Activated CD8-positive, alpha-beta memory T cell treated with anti-CD3 and anti-CD28 coated beads for 24 hours (primary cell): Measurements from ENCODE around the gene ALK.
"Not testable (repeated sequence)": the region's sequence is repeated elsewhere in the genome, so short reads cannot be mapped to it uniquely, and the experiment has no call there.

Source experiments
- DNase-seq: peaks from one replicate; pipeline ENCODE4 v3.0.0-alpha.2; 2020

Gene ALK

GRCh38 chr2:29753671-29754444 is 167.5 kb downstream of the ALK start:
- no peak for DNase-seq

GRCh38 chr2:29751390-29751789 is 170.0 kb downstream of the ALK start:
- no peak for DNase-seq

DNA sequence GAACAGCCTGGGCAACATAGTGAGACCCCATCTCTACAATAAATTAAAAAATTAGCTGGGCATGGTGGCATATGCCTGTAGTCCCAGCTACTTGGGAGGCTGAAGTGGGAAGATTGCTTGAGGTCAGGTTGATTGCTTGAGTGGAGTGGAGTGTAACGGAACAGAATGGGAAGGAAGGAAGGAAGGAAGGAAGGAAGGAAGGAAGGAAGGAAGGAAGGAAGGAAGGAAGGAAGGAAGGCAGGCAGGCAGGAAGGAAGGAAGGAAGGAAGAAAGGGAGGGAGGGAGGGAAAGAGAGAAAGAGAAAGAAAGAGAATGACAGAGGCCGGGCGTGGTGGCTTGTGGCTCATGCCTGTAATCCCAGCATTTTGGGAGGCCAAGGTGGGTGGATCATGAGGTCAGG is 170.9 kb downstream of the ALK start:
- not testable (repeated sequence) for DNase-seq

DNA sequence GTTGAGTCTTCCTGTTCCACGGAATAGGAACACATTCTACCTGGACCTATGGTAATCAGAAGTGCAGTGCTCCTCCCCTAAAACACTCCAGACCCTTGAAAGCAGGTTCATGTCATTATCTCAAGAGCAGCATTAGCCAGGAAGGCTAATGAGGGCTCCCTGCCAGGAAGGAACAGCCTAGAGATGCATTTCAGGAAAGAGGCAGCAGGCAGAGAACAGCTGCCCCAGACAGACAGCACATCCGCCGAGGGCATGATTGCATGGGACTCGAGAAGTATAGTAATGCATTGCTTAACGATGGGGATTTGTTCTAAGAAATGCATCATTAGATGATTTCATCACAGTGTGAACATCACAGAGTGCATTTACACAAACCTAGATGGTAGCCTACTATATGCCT is 171.5 kb downstream of the ALK start:
- no peak for DNase-seq

DNA sequence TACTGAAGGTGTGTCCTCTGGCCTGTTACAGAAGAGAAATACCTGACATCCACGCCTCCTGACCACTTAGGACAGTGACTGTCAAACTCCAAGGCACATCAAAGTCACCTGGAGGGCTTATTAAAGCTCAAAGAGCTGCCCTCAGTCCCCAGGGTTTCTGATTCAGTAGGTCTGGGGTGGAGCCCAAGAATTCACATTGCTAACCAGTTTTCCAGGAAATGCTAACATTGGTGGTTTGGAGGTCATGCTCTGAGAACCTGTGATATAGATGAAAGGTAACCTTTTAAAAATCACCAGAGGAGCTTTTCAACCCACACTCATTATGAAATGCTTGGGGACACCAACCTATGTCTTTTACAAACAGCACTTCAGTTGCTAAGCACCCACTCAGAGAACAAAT is 172.3 kb downstream of the ALK start:
- no peak for DNase-seq

GRCh38 chr2:29747786-29748470 is 173.5 kb downstream of the ALK start:
- no peak for DNase-seq

GRCh38 chr2:29744976-29745375 is 176.4 kb downstream of the ALK start:
- DNase-seq: no peak

DNA sequence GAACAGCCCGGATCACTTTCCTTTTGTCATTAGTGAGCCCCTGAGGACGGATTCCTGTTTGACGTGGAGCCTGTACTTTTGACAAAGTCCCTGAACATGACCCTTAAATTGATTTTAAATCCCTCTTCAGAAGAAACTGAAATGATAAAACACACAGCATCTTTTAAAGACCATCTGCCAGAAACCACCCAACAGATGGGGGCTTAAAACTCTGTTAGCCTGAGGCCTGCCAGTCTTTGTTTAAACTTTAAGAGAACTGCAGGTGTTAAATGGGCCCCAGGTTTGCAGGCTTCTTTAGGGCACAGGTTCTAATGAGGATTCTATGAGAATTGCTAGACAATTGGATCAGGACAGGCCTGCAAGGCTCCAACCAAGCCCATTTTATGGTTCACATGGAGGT is 177.9 kb downstream of the ALK start:
- no peak for DNase-seq

DNA sequence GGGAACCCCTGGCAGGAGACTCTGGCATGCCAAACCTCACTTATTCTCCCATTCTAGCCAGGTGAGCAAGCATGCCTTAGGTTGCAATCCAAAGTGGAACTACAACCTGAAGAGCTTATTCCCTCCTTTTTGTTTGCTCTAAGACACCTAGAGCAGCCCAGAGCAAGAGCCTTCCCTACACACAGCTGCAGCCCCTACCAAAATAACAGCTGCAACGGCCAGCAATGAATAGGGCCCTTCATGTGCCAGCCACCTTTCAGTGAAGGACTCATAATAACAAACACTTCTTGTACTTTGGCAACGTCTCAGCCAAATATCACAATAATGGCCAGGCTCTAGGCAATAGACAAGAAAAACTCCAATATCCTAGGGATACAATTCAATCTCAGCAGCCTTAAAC is 178.7 kb downstream of the ALK start:
- DNase-seq: no peak

DNA sequence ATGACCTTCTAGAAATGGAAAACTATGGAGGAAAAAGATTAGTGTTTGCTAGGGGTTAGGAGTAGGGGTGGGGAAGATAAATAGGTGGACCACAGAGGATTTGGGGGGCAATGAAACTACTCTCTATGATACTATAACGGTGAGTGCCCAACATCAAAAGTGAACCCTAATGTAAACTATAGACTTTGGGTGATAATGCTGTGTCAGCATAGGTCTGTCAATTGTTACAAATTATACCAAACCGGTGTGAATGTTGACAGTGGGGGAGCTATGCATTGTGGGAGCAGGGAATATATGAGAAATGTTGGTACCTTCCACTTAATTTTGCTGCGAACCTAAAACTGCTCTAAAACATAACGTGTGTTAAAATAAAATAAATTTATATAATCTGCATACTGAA is 180.3 kb downstream of the ALK start:
- DNase-seq: no peak

DNA sequence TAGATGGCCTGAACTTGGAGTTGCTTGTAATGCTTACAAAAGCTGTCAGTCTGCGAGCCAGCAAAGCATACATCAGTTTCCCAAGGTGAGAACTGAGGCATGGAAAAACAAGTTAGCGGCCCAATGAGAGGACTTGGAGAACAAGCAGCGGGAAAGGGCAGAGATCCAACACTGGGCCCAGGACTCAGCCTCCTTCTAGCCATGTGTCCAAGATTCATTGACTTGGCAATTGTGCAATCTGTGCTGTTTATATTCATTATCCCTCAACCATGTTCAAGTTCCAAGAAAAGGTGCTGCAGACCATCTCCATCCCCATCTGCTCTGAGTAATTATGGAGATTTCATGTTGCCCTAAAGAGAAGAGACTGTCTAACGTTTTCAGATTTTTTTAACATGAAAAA is 187.4 kb downstream of the ALK start:
- no peak for DNase-seq

DNA sequence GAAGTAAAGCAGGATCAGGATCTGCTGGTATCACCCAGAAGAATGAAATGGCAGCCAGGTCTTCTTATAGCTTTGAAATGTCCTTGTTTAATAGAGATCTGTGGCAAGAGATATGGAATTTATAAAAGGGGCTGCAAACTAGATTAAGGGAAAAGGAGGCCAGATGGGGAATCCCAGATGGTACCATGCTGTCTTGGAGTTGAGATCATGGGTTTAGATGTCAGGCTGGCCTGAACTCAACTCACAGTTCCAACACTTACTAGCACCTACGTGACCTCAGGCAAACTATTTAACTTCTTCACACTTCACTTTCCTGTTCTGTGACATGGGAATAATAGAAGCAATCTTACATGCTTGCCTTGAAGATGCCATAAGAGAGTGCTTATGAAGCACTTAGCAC is 188.2 kb downstream of the ALK start:
- no peak for DNase-seq

DNA sequence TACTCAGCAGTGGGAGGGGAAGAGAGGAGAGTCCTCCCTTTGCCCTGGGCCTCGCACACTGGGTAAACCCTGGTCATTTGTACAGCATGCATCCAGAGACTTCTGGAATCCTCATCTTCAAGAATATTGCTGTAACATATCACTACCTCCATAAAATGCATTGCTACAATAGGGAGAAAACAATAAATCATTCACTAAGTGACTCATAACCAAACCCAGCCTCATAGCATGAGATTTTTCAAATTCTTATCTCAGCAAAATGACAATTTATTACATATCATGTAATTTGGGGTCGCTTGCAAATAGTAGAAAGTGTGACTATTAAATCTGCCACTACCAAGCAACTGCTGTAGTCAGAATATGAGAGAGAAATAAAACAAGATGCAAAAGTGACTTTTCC is 189.4 kb downstream of the ALK start:
- no peak for DNase-seq

DNA sequence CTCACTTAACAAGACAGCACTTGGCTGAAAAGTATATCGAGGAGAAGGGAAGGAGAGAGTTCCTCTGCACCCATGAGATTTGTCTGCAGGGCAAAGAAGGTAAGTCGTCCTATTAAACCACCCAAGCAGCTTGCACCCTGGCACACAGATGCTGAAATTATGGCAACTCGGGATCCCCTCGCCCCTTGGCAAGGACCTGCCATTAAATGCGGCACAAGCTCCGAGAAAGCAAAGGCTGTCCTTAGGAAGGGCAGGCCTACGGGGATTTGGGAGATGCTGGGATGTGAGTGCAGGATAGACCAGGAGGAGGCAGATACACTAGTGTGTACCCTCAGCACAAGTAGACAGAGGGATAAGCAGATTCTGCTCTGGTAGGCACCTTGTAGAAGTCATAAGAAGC is 191.5 kb downstream of the ALK start:
- no peak for DNase-seq

DNA sequence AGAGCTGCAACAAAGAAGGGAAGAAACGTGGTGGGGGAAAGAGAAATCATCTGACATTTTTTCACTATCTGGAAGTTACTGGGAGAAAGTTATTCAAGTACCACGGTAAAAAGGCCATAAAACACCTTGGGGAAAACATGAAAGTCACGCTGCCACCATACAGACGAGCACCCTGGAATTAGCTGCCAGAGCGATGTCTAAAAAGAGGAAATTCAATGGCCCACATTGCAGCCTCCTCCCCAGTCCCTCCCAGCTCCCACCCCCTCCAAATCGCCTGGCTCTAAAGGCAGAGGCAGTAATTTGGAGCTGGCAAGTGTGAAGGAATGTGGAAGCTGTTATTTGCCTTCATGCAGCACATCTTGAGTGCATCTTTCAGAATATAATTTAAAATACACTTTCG is 192.0 kb downstream of the ALK start:
- no peak for DNase-seq

- DNase-seq: no peak
These were observed 194.4 kb downstream of the ALK start for GRCh38 chr2:29726976-29727375.

GRCh38 chr2:29725610-29726009 is 195.8 kb downstream of the ALK start:
- no peak for DNase-seq

GRCh38 chr2:29724282-29724681 is 197.1 kb downstream of the ALK start:
- DNase-seq: no peak

- no peak for DNase-seq
These were observed 198.0 kb downstream of the ALK start for GRCh38 chr2:29723255-29724001.

- no peak for DNase-seq
These were observed 201.7 kb downstream of the ALK start for GRCh38 chr2:29719639-29720038.

DNA sequence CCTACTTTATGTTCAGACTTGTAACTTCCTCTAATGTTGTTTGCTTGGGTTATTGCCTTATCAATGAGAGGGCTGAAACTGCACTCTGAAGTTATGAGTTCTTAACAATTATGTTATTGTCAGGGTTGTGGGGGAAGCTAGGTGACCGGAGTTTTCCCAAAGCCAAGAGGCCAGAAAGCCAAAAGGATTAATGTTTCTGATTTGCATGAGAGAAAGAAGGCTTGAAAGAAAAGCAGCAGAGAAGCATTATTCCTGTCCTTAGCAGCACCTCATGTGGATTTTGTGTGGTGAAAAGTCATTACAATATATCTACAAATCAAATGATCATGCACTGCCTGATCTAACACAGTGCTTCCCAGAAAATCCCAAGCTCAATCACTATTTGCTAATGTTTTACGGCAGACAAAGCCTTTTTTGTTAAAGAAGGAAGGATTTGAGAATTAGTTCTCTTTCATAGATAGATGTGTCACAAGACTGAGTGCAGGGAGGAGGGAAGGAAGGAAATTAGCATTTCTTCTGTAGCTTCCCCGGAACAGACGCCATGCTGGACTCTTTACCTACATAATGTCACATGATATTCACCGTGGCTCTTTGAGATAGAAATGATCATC is 203.2 kb downstream of the ALK start:
- no peak for DNase-seq

DNA sequence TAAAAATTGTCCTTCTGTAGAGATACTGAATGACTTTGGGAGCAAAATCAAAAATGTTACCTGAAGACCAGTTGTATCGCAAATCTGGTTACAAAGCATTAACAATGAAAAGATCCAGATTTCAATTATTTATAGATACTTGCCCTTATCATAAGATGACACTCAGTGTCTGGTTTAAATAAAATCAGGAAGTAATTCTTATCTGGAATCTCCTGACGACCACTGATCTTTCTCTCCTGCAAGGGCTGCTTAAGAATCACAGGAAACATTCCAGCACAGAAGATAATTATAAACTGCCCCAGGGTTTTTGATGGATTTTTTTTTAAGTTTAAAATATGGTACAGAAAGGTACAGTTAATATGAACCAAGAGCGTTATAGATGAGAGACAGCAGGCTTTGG is 205.7 kb downstream of the ALK start:
- no peak for DNase-seq

GRCh38 chr2:29714333-29714732 is 207.1 kb downstream of the ALK start:
- no peak for DNase-seq
